ENCODE data around the gene B4GALT5. TPM values are rescaled to one million over a fixed set of nuclear protein-coding genes. Genes with fewer than 3 reads are reported as not detected.

B4GALT5 gene
- total RNA-seq, 1 experiment from 2014 or later: 77.0 TPM

GRCh38 chr20:49668181-49668877 is 45.3 kb downstream of the B4GALT5 start:
- no peak overlapping the region for H2BK20ac ChIP-seq (ENCODE audit: low read depth, low read length, poor library complexity, severe bottlenecking)
- no peak overlapping the region for H4K5ac ChIP-seq (ENCODE audit: insufficient read length, low read depth, low read length)
- H4K91ac ChIP-seq (ENCODE audit: insufficient read length, low read depth, low read length): no peak overlapping the region
- H3K79me2 ChIP-seq (ENCODE audit: insufficient read depth, low read length): peaks cover 54% of the 10 kb centered on the region; the same call in 1 of the 2 replicates
- no peak overlapping the region for H3K9ac ChIP-seq (ENCODE audit: extremely low read depth, insufficient read length, low read length)
- no peak overlapping the region for H3K27ac ChIP-seq (ENCODE audit: insufficient read length, low read depth, low read length)
- no peak overlapping the region for H3K56ac ChIP-seq (ENCODE audit: insufficient read length, low read depth, low read length)
- Mint-ChIP-seq H3K9me3 (no peaks in the 10 kb centered on the region), H3K27ac (peak overlapping the region in 2 of 3 experiments; percentile 24 to 26; a peak in 3 of 7 replicates), H3K27me3 (ENCODE audit: low read depth) (no peaks in the 10 kb centered on the region), H3K4me3 (no peak overlapping the region), H3K4me1 (peaks cover 41 to 56% of the 10 kb centered on the region in 2 experiments), H3K36me3 (ENCODE audit: insufficient read depth in 1 of 3, low read depth in 3 of 3) (no peaks in the 10 kb centered on the region)
- peak overlapping the region; percentile 50; the same call in 1 of the 2 replicates for H3K14ac ChIP-seq (ENCODE audit: insufficient read depth, low read length)
- H4K8ac ChIP-seq (replicated peaks; ENCODE audit: insufficient read length, low read depth, low read length): no peak overlapping the region
- H2BK12ac ChIP-seq (ENCODE audit: insufficient read length, low read depth, low read length): no peak overlapping the region
- WGBS (ENCODE audit: extremely low coverage, insufficient read length, low lambda C conversion rate): no CpG with 5 or more reads among the region's 12 CpGs
- H2BK120ac ChIP-seq (ENCODE audit: low read depth, low read length, poor library complexity, severe bottlenecking): no peak overlapping the region
- H3T11ph ChIP-seq (ENCODE audit: low read length): no peak overlapping the region
- no peaks in the 10 kb centered on the region for H3K79me1 ChIP-seq (ENCODE audit: insufficient read depth, low read depth, low read length, poor library complexity, severe bottlenecking)
- H4K20me1 ChIP-seq (ENCODE audit: control insufficient read depth, insufficient read depth, insufficient read length): no peaks in the 10 kb centered on the region
- H3K27me3 ChIP-seq (ENCODE audit: insufficient read depth, low read length): no peaks in the 10 kb centered on the region
- H2AK5ac ChIP-seq (ENCODE audit: insufficient read length, low read length): no peak overlapping the region
- no peak for DNase-seq
- H3K4me1 ChIP-seq (ENCODE audit: insufficient read depth, low read length): peaks cover 11% of the 10 kb centered on the region
- H2BK5ac ChIP-seq (ENCODE audit: insufficient read length, low read length): no peak overlapping the region
- H2AFZ ChIP-seq (ENCODE audit: low read length): no peak overlapping the region
- H2BK15ac ChIP-seq (ENCODE audit: low read depth, low read length): no peak overlapping the region
- H3K23me2 ChIP-seq (ENCODE audit: insufficient read length, low read depth, low read length, poor library complexity, severe bottlenecking): no peaks in the 10 kb centered on the region
- no peak overlapping the region for H3K23ac ChIP-seq (ENCODE audit: insufficient read length, low read depth, low read length)
- no peak for TF ChIP-seq CTCF (conservative IDR thresholded peaks at IDR 0.05)
- no peaks in the 10 kb centered on the region for H3K9me3 ChIP-seq (ENCODE audit: control insufficient read depth, low read depth, low read length)
- no peak overlapping the region for H3K4ac ChIP-seq (ENCODE audit: low read depth, low read length)
- no peak overlapping the region for H3K18ac ChIP-seq (ENCODE audit: insufficient read length, low read depth, low read length)
- H3K4me2 ChIP-seq (ENCODE audit: insufficient read depth, insufficient read length, low read length): no peak overlapping the region
